GM12878 (cell line): ENCODE data around the gene GARIN5A. TPM values are rescaled to one million over a fixed set of nuclear protein-coding genes. Genes with fewer than 3 reads are reported as not detected.

Source experiments
- BHLHE40 ChIP-seq, 2 experiments: fragments of 450-650 bp in 1 of 2; IDR thresholded peaks; 2 replicates each; pipeline ENCODE4 v1.6.1; 2011 to 2017; ENCODE audit warnings: low read depth in 2 of 2, borderline replicate concordance in 1 of 2, improper control_type of control experiment in 1 of 2, low read length in 1 of 2, mild to moderate bottlenecking in 1 of 2
- BRCA1 ChIP-seq: IDR thresholded peaks from 2 replicates; pipeline ENCODE4 v1.6.1; 2011; ENCODE audit warnings: low read depth, low read length, improper control_type of control experiment
- LARP7 ChIP-seq: fragments of 450-650 bp; IDR thresholded peaks from 2 replicates; pipeline ENCODE4 v1.6.1; 2017; ENCODE audit warnings: mild to moderate bottlenecking
- MTA2 ChIP-seq: fragments of 450-650 bp; IDR thresholded peaks from 2 replicates; pipeline ENCODE4 v1.6.1; 2016; ENCODE audit warnings: low read depth, mild to moderate bottlenecking, moderate library complexity
- MXI1 ChIP-seq: fragments of 150-350 bp; IDR thresholded peaks from 2 replicates; pipeline ENCODE4 v1.6.1; 2011; ENCODE audit warnings: low read depth, mild to moderate bottlenecking, inconsistent platforms, low read length, improper control_type of control experiment
- NFXL1 ChIP-seq: fragments of 450-650 bp; IDR thresholded peaks from 2 replicates; pipeline ENCODE4 v1.6.1; 2017; ENCODE audit warnings: antibody characterized with exemption, mild to moderate bottlenecking, borderline replicate concordance
- RBBP5 ChIP-seq: fragments of 200-600 bp; sonication (generic); conservative IDR thresholded peaks from 2 replicates; pipeline ENCODE4 v1.6.1; 2016
- TCF7 ChIP-seq: IDR thresholded peaks from 2 replicates; pipeline ENCODE4 v1.6.1; 2014; ENCODE audit warnings: antibody characterized with exemption, borderline replicate concordance
- ZNF384 ChIP-seq: IDR thresholded peaks from 2 replicates; pipeline ENCODE4 v1.6.1; 2012; ENCODE audit warnings: low read depth, mild to moderate bottlenecking, low read length, improper control_type of control experiment, borderline replicate concordance
- polyA plus RNA-seq, 11 experiments: library from polyadenylated mRNA; depleted of rRNA in 4 of 11; unstranded in 6 of 11; stranded (reverse) in 5 of 11; fragments of >200 nt; fragmentation: Nextera tagmentation in 4 of 11; fragmentation: Illumina TruSeq in 1 of 11; extraction: Ambion mirVana in 4 of 11; extraction: Trizol in 1 of 11; gene quantifications; 1 replicate in 1 of 11; 2 replicates in 10 of 11; pipeline versions ENCODE4 v1.2.1 to v1.2.3, GENCODE V29; 2011 to 2016; ENCODE audit warnings: inconsistent platforms in 2 of 11, missing spikeins in 2 of 11, low read depth in 1 of 11
- total RNA-seq, 4 experiments: library from RNA; depleted of rRNA in 3 of 4; stranded (reverse); fragments of >200 nt in 3 of 4; fragmentation: Illumina TruSeq in 1 of 4; extraction: Trizol in 1 of 4; gene quantifications; 2 replicates each; pipeline versions ENCODE4 v1.2.1 to v1.2.3, GENCODE V29; 2013 to 2021
- TF ChIP-seq, protein P1 (sequence below): fragments of 450-650 bp; IDR thresholded peaks from 2 replicates; pipeline ENCODE4 v1.6.1; 2016; ENCODE audit warnings: mild to moderate bottlenecking, moderate library complexity, borderline replicate concordance
- TF ChIP-seq, protein P2 (sequence below): fragments of 150-350 bp; IDR thresholded peaks from 2 replicates; pipeline ENCODE4 v1.6.1; 2016; ENCODE audit warnings: low read depth, low read length
- TF ChIP-seq, protein P3 (sequence below): fragments of 450-650 bp; IDR thresholded peaks from 2 replicates; pipeline ENCODE4 v1.6.1; 2014; ENCODE audit warnings: mild to moderate bottlenecking
- TF ChIP-seq, protein P4 (sequence below): fragments of 450-650 bp; IDR thresholded peaks from 2 replicates; pipeline ENCODE4 v1.6.1; 2017; ENCODE audit warnings: mild to moderate bottlenecking, low read depth, inconsistent platforms; ENCODE audit not compliant: poor library complexity, severe bottlenecking
- TF ChIP-seq, protein P5 (sequence below): fragments of 450-650 bp; IDR thresholded peaks from 2 replicates; pipeline ENCODE4 v1.6.1; 2018; ENCODE audit warnings: borderline replicate concordance, mild to moderate bottlenecking; ENCODE audit not compliant: partially characterized antibody

GARIN5A gene
- total and polyA plus RNA-seq, 10 of the 15 experiments (the other 5 are each of a cell fraction or from before 2014, with no cell fraction given): 0.18 to 1.2 (median 0.24) TPM; not detected in 6

DNA sequence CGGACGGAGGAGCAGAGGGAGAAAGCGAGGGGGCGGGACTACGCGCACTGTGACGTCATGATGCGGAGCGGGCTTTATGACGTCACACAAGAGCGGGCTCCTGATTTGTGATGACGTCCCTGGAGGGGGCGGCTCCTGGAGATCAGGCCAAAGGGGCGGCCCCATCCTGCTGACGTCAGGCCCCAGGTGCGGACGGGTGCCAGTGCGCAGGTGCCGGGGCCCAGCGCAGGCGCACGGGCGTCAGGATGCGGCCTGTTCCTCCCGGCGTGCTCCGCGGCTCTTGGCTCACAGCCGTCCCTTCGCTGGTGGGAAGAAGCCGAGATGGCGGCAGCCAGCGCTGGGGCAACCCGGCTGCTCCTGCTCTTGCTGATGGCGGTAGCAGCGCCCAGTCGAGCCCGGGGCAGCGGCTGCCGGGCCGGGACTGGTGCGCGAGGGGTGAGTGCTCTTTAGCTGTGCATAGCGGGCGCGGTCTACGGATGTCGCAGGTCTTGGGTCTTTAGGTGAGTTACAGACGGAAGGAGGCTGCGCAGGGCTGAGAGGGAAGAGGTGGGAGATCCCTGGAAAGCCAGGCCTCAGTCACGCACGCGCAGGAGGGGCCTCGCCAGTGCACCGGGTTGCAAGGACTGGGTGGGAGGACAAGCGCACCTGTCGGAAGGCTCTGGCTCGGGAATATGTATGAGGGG lies at the start of gene GARIN5A, which contains the start of gene EMC10 (continued):
- TF ChIP-seq, protein P1, sequence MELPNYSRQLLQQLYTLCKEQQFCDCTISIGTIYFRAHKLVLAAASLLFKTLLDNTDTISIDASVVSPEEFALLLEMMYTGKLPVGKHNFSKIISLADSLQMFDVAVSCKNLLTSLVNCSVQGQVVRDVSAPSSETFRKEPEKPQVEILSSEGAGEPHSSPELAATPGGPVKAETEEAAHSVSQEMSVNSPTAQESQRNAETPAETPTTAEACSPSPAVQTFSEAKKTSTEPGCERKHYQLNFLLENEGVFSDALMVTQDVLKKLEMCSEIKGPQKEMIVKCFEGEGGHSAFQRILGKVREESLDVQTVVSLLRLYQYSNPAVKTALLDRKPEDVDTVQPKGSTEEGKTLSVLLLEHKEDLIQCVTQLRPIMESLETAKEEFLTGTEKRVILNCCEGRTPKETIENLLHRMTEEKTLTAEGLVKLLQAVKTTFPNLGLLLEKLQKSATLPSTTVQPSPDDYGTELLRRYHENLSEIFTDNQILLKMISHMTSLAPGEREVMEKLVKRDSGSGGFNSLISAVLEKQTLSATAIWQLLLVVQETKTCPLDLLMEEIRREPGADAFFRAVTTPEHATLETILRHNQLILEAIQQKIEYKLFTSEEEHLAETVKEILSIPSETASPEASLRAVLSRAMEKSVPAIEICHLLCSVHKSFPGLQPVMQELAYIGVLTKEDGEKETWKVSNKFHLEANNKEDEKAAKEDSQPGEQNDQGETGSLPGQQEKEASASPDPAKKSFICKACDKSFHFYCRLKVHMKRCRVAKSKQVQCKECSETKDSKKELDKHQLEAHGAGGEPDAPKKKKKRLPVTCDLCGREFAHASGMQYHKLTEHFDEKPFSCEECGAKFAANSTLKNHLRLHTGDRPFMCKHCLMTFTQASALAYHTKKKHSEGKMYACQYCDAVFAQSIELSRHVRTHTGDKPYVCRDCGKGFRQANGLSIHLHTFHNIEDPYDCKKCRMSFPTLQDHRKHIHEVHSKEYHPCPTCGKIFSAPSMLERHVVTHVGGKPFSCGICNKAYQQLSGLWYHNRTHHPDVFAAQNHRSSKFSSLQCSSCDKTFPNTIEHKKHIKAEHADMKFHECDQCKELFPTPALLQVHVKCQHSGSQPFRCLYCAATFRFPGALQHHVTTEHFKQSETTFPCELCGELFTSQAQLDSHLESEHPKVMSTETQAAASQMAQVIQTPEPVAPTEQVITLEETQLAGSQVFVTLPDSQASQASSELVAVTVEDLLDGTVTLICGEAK: no peak
- no peak for TF ChIP-seq RBBP5
- TF ChIP-seq MXI1: peak; percentile 24; the same call in 1 of the 2 replicates
- TF ChIP-seq, protein P2, sequence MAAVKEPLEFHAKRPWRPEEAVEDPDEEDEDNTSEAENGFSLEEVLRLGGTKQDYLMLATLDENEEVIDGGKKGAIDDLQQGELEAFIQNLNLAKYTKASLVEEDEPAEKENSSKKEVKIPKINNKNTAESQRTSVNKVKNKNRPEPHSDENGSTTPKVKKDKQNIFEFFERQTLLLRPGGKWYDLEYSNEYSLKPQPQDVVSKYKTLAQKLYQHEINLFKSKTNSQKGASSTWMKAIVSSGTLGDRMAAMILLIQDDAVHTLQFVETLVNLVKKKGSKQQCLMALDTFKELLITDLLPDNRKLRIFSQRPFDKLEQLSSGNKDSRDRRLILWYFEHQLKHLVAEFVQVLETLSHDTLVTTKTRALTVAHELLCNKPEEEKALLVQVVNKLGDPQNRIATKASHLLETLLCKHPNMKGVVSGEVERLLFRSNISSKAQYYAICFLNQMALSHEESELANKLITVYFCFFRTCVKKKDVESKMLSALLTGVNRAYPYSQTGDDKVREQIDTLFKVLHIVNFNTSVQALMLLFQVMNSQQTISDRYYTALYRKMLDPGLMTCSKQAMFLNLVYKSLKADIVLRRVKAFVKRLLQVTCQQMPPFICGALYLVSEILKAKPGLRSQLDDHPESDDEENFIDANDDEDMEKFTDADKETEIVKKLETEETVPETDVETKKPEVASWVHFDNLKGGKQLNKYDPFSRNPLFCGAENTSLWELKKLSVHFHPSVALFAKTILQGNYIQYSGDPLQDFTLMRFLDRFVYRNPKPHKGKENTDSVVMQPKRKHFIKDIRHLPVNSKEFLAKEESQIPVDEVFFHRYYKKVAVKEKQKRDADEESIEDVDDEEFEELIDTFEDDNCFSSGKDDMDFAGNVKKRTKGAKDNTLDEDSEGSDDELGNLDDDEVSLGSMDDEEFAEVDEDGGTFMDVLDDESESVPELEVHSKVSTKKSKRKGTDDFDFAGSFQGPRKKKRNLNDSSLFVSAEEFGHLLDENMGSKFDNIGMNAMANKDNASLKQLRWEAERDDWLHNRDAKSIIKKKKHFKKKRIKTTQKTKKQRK: no peak
- TF ChIP-seq, protein P3, sequence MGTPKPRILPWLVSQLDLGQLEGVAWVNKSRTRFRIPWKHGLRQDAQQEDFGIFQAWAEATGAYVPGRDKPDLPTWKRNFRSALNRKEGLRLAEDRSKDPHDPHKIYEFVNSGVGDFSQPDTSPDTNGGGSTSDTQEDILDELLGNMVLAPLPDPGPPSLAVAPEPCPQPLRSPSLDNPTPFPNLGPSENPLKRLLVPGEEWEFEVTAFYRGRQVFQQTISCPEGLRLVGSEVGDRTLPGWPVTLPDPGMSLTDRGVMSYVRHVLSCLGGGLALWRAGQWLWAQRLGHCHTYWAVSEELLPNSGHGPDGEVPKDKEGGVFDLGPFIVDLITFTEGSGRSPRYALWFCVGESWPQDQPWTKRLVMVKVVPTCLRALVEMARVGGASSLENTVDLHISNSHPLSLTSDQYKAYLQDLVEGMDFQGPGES: no peak
- TF ChIP-seq MTA2: no peak
- TF ChIP-seq NFXL1: no peak
- TF ChIP-seq, protein P4, sequence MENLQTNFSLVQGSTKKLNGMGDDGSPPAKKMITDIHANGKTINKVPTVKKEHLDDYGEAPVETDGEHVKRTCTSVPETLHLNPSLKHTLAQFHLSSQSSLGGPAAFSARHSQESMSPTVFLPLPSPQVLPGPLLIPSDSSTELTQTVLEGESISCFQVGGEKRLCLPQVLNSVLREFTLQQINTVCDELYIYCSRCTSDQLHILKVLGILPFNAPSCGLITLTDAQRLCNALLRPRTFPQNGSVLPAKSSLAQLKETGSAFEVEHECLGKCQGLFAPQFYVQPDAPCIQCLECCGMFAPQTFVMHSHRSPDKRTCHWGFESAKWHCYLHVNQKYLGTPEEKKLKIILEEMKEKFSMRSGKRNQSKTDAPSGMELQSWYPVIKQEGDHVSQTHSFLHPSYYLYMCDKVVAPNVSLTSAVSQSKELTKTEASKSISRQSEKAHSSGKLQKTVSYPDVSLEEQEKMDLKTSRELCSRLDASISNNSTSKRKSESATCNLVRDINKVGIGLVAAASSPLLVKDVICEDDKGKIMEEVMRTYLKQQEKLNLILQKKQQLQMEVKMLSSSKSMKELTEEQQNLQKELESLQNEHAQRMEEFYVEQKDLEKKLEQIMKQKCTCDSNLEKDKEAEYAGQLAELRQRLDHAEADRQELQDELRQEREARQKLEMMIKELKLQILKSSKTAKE: no peak
- TF ChIP-seq ZNF384: no peak
- TF ChIP-seq BRCA1: peak; percentile 73; the same call in 1 of the 2 replicates
- TF ChIP-seq, protein P5, sequence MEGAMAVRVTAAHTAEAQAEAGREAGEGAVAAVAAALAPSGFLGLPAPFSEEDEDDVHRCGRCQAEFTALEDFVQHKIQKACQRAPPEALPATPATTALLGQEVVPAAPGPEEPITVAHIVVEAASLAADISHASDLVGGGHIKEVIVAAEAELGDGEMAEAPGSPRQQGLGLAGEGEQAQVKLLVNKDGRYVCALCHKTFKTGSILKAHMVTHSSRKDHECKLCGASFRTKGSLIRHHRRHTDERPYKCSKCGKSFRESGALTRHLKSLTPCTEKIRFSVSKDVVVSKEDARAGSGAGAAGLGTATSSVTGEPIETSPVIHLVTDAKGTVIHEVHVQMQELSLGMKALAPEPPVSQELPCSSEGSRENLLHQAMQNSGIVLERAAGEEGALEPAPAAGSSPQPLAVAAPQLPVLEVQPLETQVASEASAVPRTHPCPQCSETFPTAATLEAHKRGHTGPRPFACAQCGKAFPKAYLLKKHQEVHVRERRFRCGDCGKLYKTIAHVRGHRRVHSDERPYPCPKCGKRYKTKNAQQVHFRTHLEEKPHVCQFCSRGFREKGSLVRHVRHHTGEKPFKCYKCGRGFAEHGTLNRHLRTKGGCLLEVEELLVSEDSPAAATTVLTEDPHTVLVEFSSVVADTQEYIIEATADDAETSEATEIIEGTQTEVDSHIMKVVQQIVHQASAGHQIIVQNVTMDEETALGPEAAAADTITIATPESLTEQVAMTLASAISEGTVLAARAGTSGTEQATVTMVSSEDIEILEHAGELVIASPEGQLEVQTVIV: no peak
- TF ChIP-seq TCF7: no peak
- peak in 1 of 2 experiments; percentile 72; a peak in 2 of 4 replicates for TF ChIP-seq BHLHE40 (IDR thresholded peaks at IDR 0.05; ENCODE audit: borderline replicate concordance in 1 of 2, low read depth in 2 of 2, low read length in 1 of 2)
- TF ChIP-seq LARP7: peak; percentile 35; the same call in 1 of the 2 replicates
